ENCODE data around the gene KIFAP3. TPM values are rescaled to one million over a fixed set of nuclear protein-coding genes. Genes with fewer than 3 reads are reported as not detected.

Gene KIFAP3
- total and polyA plus RNA-seq, 4 donors, result 4.5 to 11.1 (median 6.9) TPM

DNA sequence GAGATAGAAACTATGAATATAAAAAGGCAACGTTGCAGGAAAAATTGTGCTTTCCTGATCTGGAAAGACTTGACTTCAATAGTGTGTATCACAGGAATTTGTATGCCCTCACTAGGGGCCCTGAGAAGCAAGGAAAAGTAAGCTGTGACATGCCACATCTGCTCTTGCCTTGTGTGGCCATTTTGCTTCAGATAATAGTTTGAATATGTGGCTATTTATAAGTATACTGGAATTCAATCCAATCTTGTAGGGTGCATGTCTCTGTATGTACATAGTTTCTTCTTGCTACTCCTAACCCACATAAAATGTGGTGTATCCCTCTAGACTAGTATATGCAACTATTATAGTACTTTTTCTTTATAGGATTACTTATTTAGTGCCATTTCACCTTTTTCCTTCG, 149.7 kb downstream of the KIFAP3 start:
- TF ChIP-seq HNF4G (IDR thresholded peaks at IDR 0.05) (no peak), EGR1 (IDR thresholded peaks at IDR 0.05; ENCODE audit: low read depth in 2 of 2) (no peak), RXRA (IDR thresholded peaks at IDR 0.05) (no peak), RAD21 (IDR thresholded peaks at IDR 0.05) (no peak), FOXA1 (IDR thresholded peaks at IDR 0.05) (no peak), GABPA (IDR thresholded peaks at IDR 0.05 in 1 of 2, conservative IDR thresholded peaks at IDR 0.05 in 1 of 2) (no peak), JUND (IDR thresholded peaks at IDR 0.05) (no peak)
- TF ChIP-seq, protein P1, sequence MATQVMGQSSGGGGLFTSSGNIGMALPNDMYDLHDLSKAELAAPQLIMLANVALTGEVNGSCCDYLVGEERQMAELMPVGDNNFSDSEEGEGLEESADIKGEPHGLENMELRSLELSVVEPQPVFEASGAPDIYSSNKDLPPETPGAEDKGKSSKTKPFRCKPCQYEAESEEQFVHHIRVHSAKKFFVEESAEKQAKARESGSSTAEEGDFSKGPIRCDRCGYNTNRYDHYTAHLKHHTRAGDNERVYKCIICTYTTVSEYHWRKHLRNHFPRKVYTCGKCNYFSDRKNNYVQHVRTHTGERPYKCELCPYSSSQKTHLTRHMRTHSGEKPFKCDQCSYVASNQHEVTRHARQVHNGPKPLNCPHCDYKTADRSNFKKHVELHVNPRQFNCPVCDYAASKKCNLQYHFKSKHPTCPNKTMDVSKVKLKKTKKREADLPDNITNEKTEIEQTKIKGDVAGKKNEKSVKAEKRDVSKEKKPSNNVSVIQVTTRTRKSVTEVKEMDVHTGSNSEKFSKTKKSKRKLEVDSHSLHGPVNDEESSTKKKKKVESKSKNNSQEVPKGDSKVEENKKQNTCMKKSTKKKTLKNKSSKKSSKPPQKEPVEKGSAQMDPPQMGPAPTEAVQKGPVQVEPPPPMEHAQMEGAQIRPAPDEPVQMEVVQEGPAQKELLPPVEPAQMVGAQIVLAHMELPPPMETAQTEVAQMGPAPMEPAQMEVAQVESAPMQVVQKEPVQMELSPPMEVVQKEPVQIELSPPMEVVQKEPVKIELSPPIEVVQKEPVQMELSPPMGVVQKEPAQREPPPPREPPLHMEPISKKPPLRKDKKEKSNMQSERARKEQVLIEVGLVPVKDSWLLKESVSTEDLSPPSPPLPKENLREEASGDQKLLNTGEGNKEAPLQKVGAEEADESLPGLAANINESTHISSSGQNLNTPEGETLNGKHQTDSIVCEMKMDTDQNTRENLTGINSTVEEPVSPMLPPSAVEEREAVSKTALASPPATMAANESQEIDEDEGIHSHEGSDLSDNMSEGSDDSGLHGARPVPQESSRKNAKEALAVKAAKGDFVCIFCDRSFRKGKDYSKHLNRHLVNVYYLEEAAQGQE (IDR thresholded peaks at IDR 0.05), result no peak
- no peaks in the 10 kb centered on the region for H3K9me3 ChIP-seq (ENCODE audit: control insufficient read depth in 4 of 4, low read length in 3 of 4)
- H3K36me3 ChIP-seq (ENCODE audit: control insufficient read depth in 4 of 4, insufficient read depth in 3 of 4, low read depth in 1 of 4, low read length in 3 of 4), result no peaks in the 10 kb centered on the region
- H3K4me1 ChIP-seq (ENCODE audit: control insufficient read depth in 4 of 4, insufficient read depth in 4 of 4, low read length in 3 of 4), result no peaks in the 10 kb centered on the region
- 78% methylated on average over 2 of the region's 2 CpGs for WGBS
- H3K4me3 ChIP-seq (ENCODE audit: low read depth in 1 of 3, low read length in 3 of 3), result no peak overlapping the region
- H3K27me3 ChIP-seq (ENCODE audit: control insufficient read depth in 4 of 4, insufficient read depth in 4 of 4, low read length in 3 of 4), result no peaks in the 10 kb centered on the region
- no peak overlapping the region for H3K27ac ChIP-seq (ENCODE audit: low read depth in 1 of 2, low read length in 2 of 2)
- DNase-seq (ENCODE audit: low spot score), result no peak
- no peak overlapping the region for H3K9ac ChIP-seq (ENCODE audit: low read depth in 1 of 2, low read length in 2 of 2)

DNA sequence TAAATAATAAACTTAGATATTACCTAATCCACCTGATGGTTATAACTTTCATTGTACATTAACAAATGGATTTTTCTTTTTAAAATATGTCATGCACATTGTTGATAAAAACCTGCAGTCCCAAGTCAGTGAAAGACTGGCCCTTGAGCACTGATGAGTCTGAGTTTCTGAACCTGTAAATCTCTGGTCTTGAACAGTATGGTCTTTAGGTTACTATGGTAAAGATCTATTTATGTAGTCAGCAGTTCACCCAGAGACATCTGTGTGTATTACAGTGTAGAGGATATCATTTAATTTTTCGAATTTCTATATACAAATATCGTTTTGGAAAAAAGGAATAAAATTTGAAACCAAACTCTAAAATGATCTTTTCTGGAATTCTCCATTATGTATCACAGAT, 150.4 kb downstream of the KIFAP3 start:
- H3K27ac ChIP-seq (ENCODE audit: low read depth in 1 of 2, low read length in 2 of 2), result no peak overlapping the region
- H3K9ac ChIP-seq (ENCODE audit: low read depth in 1 of 2, low read length in 2 of 2), result no peak overlapping the region
- no peaks in the 10 kb centered on the region for H3K9me3 ChIP-seq (ENCODE audit: control insufficient read depth in 4 of 4, low read length in 3 of 4)
- DNase-seq (ENCODE audit: low spot score), result no peak
- H3K4me3 ChIP-seq (ENCODE audit: low read depth in 1 of 3, low read length in 3 of 3), result no peak overlapping the region
- TF ChIP-seq HNF4G (IDR thresholded peaks at IDR 0.05) (no peak), RAD21 (IDR thresholded peaks at IDR 0.05) (no peak), JUND (IDR thresholded peaks at IDR 0.05) (no peak), FOXA1 (IDR thresholded peaks at IDR 0.05) (no peak), HNF4A (conservative IDR thresholded peaks at IDR 0.05) (no peak), GABPA (IDR thresholded peaks at IDR 0.05 in 1 of 2, conservative IDR thresholded peaks at IDR 0.05 in 1 of 2) (no peak), SP1 (IDR thresholded peaks at IDR 0.05) (no peak), FOXA2 (IDR thresholded peaks at IDR 0.05) (no peak)
- TF ChIP-seq, protein P2, sequence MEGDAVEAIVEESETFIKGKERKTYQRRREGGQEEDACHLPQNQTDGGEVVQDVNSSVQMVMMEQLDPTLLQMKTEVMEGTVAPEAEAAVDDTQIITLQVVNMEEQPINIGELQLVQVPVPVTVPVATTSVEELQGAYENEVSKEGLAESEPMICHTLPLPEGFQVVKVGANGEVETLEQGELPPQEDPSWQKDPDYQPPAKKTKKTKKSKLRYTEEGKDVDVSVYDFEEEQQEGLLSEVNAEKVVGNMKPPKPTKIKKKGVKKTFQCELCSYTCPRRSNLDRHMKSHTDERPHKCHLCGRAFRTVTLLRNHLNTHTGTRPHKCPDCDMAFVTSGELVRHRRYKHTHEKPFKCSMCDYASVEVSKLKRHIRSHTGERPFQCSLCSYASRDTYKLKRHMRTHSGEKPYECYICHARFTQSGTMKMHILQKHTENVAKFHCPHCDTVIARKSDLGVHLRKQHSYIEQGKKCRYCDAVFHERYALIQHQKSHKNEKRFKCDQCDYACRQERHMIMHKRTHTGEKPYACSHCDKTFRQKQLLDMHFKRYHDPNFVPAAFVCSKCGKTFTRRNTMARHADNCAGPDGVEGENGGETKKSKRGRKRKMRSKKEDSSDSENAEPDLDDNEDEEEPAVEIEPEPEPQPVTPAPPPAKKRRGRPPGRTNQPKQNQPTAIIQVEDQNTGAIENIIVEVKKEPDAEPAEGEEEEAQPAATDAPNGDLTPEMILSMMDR (IDR thresholded peaks at IDR 0.05; ENCODE audit: low read depth, low read length, missing input control), result no peak
- TF ChIP-seq, protein P3, sequence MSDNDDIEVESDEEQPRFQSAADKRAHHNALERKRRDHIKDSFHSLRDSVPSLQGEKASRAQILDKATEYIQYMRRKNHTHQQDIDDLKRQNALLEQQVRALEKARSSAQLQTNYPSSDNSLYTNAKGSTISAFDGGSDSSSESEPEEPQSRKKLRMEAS (IDR thresholded peaks at IDR 0.05), result no peak
- TF ChIP-seq, protein P4, sequence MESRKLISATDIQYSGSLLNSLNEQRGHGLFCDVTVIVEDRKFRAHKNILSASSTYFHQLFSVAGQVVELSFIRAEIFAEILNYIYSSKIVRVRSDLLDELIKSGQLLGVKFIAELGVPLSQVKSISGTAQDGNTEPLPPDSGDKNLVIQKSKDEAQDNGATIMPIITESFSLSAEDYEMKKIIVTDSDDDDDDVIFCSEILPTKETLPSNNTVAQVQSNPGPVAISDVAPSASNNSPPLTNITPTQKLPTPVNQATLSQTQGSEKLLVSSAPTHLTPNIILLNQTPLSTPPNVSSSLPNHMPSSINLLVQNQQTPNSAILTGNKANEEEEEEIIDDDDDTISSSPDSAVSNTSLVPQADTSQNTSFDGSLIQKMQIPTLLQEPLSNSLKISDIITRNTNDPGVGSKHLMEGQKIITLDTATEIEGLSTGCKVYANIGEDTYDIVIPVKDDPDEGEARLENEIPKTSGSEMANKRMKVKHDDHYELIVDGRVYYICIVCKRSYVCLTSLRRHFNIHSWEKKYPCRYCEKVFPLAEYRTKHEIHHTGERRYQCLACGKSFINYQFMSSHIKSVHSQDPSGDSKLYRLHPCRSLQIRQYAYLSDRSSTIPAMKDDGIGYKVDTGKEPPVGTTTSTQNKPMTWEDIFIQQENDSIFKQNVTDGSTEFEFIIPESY (IDR thresholded peaks at IDR 0.05), result no peak
- 95% methylated on average over 2 of the region's 2 CpGs for WGBS
- H3K27me3 ChIP-seq (ENCODE audit: control insufficient read depth in 4 of 4, insufficient read depth in 4 of 4, low read length in 3 of 4), result no peaks in the 10 kb centered on the region
- H3K36me3 ChIP-seq (ENCODE audit: control insufficient read depth in 4 of 4, insufficient read depth in 3 of 4, low read depth in 1 of 4, low read length in 3 of 4), result no peaks in the 10 kb centered on the region
- no peaks in the 10 kb centered on the region for H3K4me1 ChIP-seq (ENCODE audit: control insufficient read depth in 4 of 4, insufficient read depth in 4 of 4, low read length in 3 of 4)
